ENCODE results near the gene ZFAND3. TPM values are rescaled to one million over a fixed set of nuclear protein-coding genes. Genes with fewer than 3 reads are reported as not detected.

ZFAND3 gene
- polyA plus RNA-seq, 1 experiment: 15.5 TPM

DNA sequence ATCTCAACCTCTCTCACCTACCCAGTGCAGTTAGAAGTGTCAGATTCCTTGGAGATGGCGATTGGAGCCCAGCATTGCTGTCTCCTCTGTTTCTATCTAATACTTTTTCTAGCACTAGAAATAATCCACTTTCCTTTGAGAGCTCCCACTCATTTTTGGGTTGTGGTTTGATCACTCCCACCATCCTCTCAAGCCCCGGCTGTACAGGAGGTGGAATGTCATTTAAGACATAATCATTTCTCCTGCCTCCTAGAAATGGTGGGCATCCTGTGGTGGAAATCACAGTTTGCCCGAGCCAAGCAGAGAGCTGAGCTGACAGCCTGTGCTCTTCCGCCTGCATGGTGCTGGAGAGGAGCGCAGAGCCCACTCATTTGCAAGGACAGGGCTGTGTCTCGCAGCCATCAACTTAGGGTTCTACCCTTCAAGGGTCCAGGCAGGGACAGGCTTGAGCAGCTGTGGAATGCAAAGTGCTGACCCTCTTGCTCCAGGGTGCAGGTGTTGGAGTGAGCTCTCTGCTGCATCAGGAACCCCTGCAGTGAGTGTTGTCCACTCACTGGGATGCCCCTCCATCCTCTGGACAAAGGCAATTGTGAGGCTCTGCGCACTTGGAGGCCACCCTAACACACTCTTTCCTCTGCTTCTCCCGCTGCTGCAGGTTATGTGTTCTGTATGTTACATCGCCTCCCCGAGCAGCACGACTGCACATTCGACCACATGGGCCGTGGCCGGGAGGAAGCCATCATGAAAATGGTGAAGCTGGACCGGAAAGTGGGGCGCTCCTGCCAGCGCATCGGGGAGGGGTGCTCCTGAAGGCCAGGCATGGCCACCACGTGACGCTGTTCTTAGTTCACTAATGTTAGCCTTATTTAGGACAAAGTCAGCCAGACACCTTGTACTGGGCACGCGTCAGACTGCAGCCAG lies 332.3 kb downstream of the ZFAND3 start:
- no peak for DNase-seq (ENCODE audit: low read depth, low spot score)
- CTCF ChIA-PET: no interaction called here

DNA sequence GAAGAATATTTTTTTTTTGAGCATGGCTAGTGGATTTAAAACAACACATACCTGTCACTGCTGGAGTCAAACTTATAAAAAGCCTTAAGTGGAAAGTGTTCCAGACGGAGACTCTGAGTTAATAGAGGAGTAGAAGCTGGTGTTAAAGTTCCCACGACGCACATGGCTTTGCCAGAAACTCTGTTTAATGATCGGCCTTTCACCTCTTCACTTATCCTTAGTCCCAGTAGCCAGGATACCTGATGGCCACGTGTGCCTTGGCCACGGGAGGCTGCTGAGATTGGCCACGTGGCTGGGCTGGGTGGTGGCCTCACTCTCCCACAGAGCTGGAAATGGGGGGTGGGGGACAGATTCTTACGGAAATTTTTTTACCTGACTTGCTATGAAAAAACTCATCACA lies 333.1 kb downstream of the ZFAND3 start:
- DNase-seq (ENCODE audit: low read depth, low spot score): no peak
- H3K27ac ChIP-seq (ENCODE audit: low read depth, low read length): no peak overlapping the region
- no peak overlapping the region for H3K4me3 ChIP-seq (ENCODE audit: low read depth, low read length)
- ChIA-PET CTCF (no interaction called here), POLR2A (interaction anchor here (0.6 kb wide), 1 partner anchor 33 kb away, joined by 3 read pairs; no protein-coding TSS in a partner anchor)
- H3K27me3 ChIP-seq (ENCODE audit: control insufficient read depth, insufficient read depth, low read length): no peaks in the 10 kb centered on the region
- peaks cover 4% of the 10 kb centered on the region; the same call in 1 of the 2 replicates for H3K9me3 ChIP-seq (ENCODE audit: control insufficient read depth, insufficient read depth, low read length)
- TF ChIP-seq, protein P1, sequence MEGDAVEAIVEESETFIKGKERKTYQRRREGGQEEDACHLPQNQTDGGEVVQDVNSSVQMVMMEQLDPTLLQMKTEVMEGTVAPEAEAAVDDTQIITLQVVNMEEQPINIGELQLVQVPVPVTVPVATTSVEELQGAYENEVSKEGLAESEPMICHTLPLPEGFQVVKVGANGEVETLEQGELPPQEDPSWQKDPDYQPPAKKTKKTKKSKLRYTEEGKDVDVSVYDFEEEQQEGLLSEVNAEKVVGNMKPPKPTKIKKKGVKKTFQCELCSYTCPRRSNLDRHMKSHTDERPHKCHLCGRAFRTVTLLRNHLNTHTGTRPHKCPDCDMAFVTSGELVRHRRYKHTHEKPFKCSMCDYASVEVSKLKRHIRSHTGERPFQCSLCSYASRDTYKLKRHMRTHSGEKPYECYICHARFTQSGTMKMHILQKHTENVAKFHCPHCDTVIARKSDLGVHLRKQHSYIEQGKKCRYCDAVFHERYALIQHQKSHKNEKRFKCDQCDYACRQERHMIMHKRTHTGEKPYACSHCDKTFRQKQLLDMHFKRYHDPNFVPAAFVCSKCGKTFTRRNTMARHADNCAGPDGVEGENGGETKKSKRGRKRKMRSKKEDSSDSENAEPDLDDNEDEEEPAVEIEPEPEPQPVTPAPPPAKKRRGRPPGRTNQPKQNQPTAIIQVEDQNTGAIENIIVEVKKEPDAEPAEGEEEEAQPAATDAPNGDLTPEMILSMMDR (IDR thresholded peaks at IDR 0.05; ENCODE audit: low read depth, low read length): no peak

More for the DNA sequence above, 332.3 kb downstream of the ZFAND3 start:
- Histone ChIP-seq H3K27ac (ENCODE audit: low read depth, low read length) (no peak overlapping the region), H3K9me3 (ENCODE audit: control insufficient read depth, insufficient read depth, low read length) (peaks cover 4% of the 10 kb centered on the region; the same call in 1 of the 2 replicates), H3K4me3 (ENCODE audit: low read depth, low read length) (no peak overlapping the region), H3K27me3 (ENCODE audit: control insufficient read depth, insufficient read depth, low read length) (no peaks in the 10 kb centered on the region)
- POLR2A ChIA-PET: no interaction called here
- TF ChIP-seq, protein P1 (IDR thresholded peaks at IDR 0.05; ENCODE audit: low read depth, low read length): no peak

DNA sequence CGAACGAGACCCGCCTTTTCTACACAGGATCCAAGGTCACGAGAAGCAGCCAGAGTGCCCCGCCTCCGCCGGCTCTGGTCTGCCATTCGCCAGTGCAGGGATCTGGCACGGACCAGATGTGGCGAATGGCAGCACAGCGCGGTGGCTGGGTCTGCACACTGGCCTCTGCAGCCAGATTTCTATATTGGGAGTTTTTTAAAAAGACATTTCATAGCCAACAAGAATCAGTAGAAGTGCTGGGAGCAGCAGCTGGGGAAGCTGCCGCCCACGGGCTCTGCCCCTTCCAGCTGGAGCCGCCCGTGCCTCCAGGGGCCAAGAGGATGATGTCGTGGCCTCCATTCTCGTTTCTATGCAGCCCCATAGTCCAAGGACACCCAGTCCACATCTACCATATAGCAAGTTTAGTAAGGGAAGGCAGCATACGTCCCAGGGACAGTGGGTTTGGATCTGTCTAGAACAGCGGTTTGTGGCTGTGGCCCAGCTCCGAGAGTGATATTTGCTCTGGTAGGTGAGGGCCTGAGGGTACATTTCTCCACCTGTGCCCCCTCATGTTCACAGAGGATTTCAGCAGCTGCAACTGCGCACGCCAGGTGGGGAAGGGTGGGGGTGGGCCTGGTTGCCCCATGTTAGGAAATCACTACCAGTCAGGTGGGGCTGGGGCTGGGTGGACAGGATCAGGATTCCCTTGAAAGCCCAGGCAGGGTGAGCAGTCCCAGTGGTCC lies 333.7 kb downstream of the ZFAND3 start:
- H3K27me3 ChIP-seq (ENCODE audit: control insufficient read depth, insufficient read depth, low read length): no peaks in the 10 kb centered on the region
- no peak overlapping the region for H3K4me3 ChIP-seq (ENCODE audit: low read depth, low read length)
- ChIA-PET POLR2A (interaction anchor here (0.6 kb wide), 1 partner anchor 33 kb away, joined by 3 read pairs; no protein-coding TSS in a partner anchor), CTCF (no interaction called here)
- H3K27ac ChIP-seq (ENCODE audit: low read depth, low read length): no peak overlapping the region
- TF ChIP-seq, protein P1 (IDR thresholded peaks at IDR 0.05; ENCODE audit: low read depth, low read length): no peak
- peaks cover 4% of the 10 kb centered on the region; the same call in 1 of the 2 replicates for H3K9me3 ChIP-seq (ENCODE audit: control insufficient read depth, insufficient read depth, low read length)
- no peak for DNase-seq (ENCODE audit: low read depth, low spot score)

DNA sequence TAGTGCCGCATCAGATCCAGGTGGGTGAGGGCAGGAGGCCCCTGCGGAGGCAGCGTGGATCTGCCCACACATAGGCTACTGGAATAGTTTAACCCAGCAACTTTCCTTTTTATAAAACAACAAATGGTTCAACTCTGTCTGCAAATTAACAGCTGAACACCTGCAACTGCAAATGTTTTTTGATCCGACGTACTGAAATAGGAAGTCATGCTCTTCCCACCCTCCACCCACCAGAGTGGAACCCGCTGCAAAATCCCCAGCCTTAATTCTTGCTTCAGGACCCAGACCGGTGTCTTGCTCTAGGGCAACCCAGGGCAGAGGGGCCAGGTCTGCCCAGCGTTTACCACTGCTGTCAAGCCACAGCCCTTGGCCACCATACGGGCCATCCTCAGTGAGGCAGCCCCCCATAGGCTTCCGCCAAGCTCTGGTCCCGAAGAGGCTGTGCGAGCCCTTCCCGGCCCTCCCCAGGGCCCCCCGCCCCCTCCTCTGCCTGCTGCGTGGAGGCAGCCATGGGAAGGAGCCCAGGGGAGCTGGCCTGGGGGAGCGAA lies 334.3 kb downstream of the ZFAND3 start:
- no peak overlapping the region for H3K4me3 ChIP-seq (ENCODE audit: low read depth, low read length)
- POLR2A ChIA-PET: no interaction called here
- H3K27me3 ChIP-seq (ENCODE audit: control insufficient read depth, insufficient read depth, low read length): no peaks in the 10 kb centered on the region
- no peak for DNase-seq (ENCODE audit: low read depth, low spot score)
- H3K27ac ChIP-seq (ENCODE audit: low read depth, low read length): no peak overlapping the region
- CTCF ChIA-PET: interaction anchor here (0.8 kb wide), 1 partner anchor 340 kb away, joined by 3 read pairs; no protein-coding TSS in a partner anchor
- H3K9me3 ChIP-seq (ENCODE audit: control insufficient read depth, insufficient read depth, low read length): peaks cover 4% of the 10 kb centered on the region; the same call in 1 of the 2 replicates
- TF ChIP-seq, protein P1 (IDR thresholded peaks at IDR 0.05; ENCODE audit: low read depth, low read length): no peak

Measured in AG04450 (cell line).